Thoracic aorta (tissue), 2 donors: Measurements from ENCODE around the gene FLNC. TPM values are rescaled to one million over a fixed set of nuclear protein-coding genes. Genes with fewer than 3 reads are reported as not detected.

Experiments used
- ATAC-seq: fragments of 150-250 bp; one replicate; pipeline ENCODE4 v1.8.0; 2017; ENCODE audit warnings: low read depth; ENCODE audit not compliant: insufficient number of reproducible peaks, low FRiP score
- DNase-seq: peaks from one replicate; pipeline ENCODE4 v3.0.0-alpha.2; 2020; ENCODE audit warnings: low spot score
- H3K27ac ChIP-seq, 2 donors: fragments of 200-600 bp; sonication (generic); 1 replicate in 1 of 2; 2 replicates in 1 of 2; pipeline ENCODE4 v1.5.1; 2016; ENCODE audit warnings: mild to moderate bottlenecking in 2 of 2, moderate library complexity in 2 of 2
- H3K27me3 ChIP-seq: fragments of 200-600 bp; sonication (generic); replicated peaks from 2 replicates; pipeline ENCODE4 v1.6.0; 2016; ENCODE audit warnings: mild to moderate bottlenecking; ENCODE audit not compliant: insufficient read depth
- H3K36me3 ChIP-seq: fragments of 200-600 bp; sonication (generic); one replicate; pipeline ENCODE4 v1.5.1; 2016
- H3K4me1 ChIP-seq, 2 donors: fragments of 200-600 bp; sonication (generic); 1 replicate in 1 of 2; 2 replicates in 1 of 2; pipeline versions ENCODE4 v1.5.1 to v1.6.0; 2016; ENCODE audit warnings: low read depth in 2 of 2, mild to moderate bottlenecking in 1 of 2; ENCODE audit not compliant: control insufficient read depth in 1 of 2
- H3K4me3 ChIP-seq: fragments of 200-600 bp; sonication (generic); 2 replicates; pipeline ENCODE4 v1.5.1; 2016; ENCODE audit warnings: mild to moderate bottlenecking
- H3K9me3 ChIP-seq: fragments of 200-600 bp; sonication (generic); 2 replicates; pipeline ENCODE4 v1.5.1; 2016
- total RNA-seq, 2 donors: library from RNA; depleted of rRNA; stranded (reverse); fragments of >200 nt; gene quantifications; one replicate each; pipeline versions ENCODE4 v1.1.0 to v1.2.3, GENCODE V29; 2016
- TF ChIP-seq, protein P1 (sequence below): fragments of 200-600 bp; sonication (generic); IDR thresholded peaks from one replicate; pipeline ENCODE4 v1.5.1; 2019; ENCODE audit warnings: antibody characterized with exemption

The FLNC gene
- total RNA-seq, 2 donors from 2014 or later = 157 to 273 TPM

DNA sequence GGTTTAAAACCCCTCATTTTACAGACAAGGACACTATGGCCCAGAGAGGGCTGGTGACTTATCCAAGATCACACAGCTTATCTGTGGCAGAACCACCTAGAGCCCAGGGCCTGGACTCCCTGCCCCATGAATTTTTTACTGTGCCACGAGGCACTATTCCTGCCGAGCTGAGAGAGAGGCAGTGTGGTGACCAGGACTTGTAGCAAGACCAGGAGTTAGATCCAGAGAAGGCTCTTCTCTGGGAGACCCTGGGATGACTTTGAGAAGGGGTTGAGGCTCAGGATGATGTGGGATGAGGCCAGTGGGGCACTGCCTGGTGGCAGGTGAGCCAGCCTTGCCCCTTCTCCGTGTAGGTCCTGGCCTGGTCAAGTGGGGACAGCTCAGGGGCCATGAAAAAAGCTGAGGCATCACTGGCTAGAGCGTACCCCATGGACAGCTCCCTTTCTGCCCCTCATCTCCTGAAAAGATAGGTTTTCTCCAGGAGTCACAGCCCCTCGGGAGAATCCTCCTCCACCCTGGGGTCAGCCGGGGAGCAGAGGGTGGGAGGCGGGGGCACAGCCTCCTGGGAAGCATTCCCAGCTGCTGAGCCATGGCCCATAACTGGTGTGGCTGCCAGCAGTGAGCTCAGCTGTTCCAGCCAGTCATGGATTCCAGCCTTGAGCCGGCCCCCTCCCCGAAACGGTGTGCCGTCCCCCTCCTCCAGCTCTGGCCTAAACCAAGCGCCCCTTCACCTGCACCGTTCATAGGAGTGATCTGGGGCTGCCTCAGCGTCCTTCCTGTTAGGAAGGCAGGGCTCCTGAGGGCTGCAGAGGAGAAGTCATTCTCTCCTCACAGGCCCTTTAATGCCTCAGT lies 5.8 kb downstream of the FLNC start:
- ATAC-seq = no peak
- Histone ChIP-seq H3K36me3 (peaks cover 37% of the 10 kb centered on the region), H3K27ac (peak overlapping the region; percentile 78 to 83), H3K4me1 (peaks cover 16 to 39% of the 10 kb centered on the region in 2 donors), H3K9me3 (no peaks in the 10 kb centered on the region), H3K27me3 (no peaks in the 10 kb centered on the region), H3K4me3 (peak overlapping the region; percentile 22)
- no peak for DNase-seq
- TF ChIP-seq, protein P1, sequence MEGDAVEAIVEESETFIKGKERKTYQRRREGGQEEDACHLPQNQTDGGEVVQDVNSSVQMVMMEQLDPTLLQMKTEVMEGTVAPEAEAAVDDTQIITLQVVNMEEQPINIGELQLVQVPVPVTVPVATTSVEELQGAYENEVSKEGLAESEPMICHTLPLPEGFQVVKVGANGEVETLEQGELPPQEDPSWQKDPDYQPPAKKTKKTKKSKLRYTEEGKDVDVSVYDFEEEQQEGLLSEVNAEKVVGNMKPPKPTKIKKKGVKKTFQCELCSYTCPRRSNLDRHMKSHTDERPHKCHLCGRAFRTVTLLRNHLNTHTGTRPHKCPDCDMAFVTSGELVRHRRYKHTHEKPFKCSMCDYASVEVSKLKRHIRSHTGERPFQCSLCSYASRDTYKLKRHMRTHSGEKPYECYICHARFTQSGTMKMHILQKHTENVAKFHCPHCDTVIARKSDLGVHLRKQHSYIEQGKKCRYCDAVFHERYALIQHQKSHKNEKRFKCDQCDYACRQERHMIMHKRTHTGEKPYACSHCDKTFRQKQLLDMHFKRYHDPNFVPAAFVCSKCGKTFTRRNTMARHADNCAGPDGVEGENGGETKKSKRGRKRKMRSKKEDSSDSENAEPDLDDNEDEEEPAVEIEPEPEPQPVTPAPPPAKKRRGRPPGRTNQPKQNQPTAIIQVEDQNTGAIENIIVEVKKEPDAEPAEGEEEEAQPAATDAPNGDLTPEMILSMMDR = no peak

DNA sequence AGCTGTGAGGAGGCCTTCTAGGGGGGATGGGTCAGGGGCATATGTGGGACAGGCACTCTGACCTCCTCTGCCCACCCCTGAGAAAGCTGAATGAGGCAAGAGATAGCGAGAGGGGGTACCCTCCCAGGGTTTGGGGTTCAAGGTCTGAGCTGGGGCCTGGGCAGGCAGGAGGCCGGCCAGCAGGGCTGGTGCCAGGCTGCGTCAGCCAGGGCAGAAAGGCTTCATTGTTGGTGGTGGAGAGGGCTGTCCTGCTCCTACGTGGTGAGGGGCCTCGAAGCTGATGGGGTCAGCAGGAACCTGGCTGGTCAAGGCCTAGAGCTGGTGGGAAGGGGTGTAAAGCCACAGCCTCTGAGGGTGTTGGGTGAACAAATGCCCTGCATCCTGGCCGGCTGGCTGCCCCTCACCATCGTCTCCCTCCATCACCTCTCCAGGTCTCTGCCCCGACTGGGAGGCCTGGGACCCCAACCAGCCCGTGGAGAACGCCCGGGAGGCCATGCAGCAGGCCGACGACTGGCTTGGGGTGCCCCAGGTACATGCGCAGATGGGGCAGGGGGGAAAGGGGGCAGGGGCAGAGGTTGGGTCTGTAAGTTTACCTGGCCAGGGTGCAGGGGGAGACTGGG lies 6.6 kb downstream of the FLNC start:
- no peak for DNase-seq
- Histone ChIP-seq H3K9me3 (no peaks in the 10 kb centered on the region), H3K4me3 (no peak overlapping the region), H3K27me3 (no peaks in the 10 kb centered on the region), H3K4me1 (peaks cover 16 to 39% of the 10 kb centered on the region in 2 donors), H3K27ac (peak overlapping the region; percentile 78 to 83), H3K36me3 (peaks cover 43% of the 10 kb centered on the region)
- TF ChIP-seq, protein P1 = no peak
- ATAC-seq = no peak

DNA sequence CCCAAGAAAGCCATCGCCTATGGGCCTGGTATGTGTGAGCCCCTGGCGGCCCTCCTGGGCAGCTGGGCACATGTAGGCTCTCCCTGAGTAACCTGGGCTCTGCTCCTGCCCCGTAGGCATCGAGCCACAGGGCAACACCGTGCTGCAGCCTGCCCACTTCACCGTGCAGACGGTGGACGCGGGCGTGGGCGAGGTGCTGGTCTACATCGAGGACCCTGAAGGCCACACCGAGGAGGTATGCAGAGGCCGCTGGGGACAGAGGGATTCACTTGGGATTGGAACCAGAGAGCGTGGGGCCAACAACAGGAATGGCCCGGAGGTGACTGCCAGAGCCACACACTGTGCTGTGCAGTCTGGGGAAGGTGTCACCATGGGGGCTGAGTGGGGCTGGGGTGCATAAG lies 7.3 kb downstream of the FLNC start:
- ATAC-seq (no peak), DNase-seq (no peak)
- Histone ChIP-seq H3K27ac (no peak overlapping the region), H3K9me3 (no peaks in the 10 kb centered on the region), H3K36me3 (peaks cover 47% of the 10 kb centered on the region), H3K27me3 (no peaks in the 10 kb centered on the region), H3K4me1 (peaks cover 16 to 34% of the 10 kb centered on the region in 2 donors), H3K4me3 (no peak overlapping the region)
- TF ChIP-seq, protein P1 = no peak

DNA sequence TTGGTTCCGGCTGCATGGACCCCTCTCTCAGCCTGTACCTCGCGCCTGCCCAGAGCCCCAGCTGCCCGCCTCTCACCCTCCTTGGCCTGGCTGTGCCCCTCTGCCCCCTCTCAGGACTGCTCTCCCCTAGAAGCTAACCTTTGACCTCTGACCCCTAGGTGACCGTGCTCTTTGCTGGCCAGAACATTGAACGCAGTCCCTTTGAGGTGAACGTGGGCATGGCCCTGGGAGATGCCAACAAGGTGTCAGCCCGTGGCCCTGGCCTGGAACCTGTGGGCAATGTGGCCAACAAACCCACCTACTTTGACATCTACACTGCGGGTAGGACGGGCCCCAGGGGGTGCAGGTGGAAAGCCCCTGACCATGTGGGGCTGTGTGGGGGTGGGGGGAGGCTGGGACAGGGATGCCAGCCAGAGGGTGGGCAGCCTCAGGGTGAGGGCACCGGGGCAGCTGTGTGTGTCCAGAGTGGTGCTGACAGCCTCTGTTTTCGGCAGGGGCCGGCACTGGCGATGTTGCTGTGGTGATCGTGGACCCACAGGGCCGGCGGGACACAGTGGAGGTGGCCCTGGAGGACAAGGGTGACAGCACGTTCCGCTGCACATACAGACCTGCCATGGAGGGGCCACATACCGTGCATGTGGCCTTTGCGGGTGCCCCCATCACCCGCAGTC lies 8.0 kb downstream of the FLNC start:
- no peaks in the 10 kb centered on the region for H3K27me3 ChIP-seq
- ATAC-seq (no peak), DNase-seq (no peak)
- peaks cover 53% of the 10 kb centered on the region for H3K36me3 ChIP-seq
- peak overlapping the region in 1 of 2 donors; percentile 25 for H3K27ac ChIP-seq
- no peaks in the 10 kb centered on the region for H3K9me3 ChIP-seq
- H3K4me1 ChIP-seq = peaks cover 8 to 27% of the 10 kb centered on the region in 2 donors
- no peak overlapping the region for H3K4me3 ChIP-seq
- TF ChIP-seq, protein P1 = no peak
